ENCODE results near the gene DOK6. TPM values are rescaled to one million over a fixed set of nuclear protein-coding genes. Genes with fewer than 3 reads are reported as not detected.

DOK6 gene
- total and polyA plus RNA-seq, 2 experiments from 2014 or later = 0.29 to 0.42 TPM

DNA sequence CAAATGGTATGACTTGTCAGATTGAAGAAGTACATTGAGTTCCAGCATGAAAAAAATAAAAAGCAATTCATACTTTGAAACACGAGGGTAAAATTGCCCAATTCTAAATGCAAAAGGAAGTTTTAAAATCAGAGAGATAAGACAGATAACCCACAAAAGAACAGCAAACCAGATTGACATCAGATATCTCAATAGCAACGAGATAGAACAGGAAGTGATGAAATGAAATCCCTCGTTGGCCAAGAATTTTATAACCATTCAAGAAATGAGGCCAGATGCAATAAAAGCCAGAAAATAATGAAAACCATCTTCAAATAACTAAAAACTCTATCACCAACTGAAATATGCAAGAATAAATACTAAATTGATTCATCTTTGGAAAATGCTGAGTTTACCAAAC, 374.1 kb downstream of the DOK6 start (continued):
- TF ChIP-seq, protein P1, sequence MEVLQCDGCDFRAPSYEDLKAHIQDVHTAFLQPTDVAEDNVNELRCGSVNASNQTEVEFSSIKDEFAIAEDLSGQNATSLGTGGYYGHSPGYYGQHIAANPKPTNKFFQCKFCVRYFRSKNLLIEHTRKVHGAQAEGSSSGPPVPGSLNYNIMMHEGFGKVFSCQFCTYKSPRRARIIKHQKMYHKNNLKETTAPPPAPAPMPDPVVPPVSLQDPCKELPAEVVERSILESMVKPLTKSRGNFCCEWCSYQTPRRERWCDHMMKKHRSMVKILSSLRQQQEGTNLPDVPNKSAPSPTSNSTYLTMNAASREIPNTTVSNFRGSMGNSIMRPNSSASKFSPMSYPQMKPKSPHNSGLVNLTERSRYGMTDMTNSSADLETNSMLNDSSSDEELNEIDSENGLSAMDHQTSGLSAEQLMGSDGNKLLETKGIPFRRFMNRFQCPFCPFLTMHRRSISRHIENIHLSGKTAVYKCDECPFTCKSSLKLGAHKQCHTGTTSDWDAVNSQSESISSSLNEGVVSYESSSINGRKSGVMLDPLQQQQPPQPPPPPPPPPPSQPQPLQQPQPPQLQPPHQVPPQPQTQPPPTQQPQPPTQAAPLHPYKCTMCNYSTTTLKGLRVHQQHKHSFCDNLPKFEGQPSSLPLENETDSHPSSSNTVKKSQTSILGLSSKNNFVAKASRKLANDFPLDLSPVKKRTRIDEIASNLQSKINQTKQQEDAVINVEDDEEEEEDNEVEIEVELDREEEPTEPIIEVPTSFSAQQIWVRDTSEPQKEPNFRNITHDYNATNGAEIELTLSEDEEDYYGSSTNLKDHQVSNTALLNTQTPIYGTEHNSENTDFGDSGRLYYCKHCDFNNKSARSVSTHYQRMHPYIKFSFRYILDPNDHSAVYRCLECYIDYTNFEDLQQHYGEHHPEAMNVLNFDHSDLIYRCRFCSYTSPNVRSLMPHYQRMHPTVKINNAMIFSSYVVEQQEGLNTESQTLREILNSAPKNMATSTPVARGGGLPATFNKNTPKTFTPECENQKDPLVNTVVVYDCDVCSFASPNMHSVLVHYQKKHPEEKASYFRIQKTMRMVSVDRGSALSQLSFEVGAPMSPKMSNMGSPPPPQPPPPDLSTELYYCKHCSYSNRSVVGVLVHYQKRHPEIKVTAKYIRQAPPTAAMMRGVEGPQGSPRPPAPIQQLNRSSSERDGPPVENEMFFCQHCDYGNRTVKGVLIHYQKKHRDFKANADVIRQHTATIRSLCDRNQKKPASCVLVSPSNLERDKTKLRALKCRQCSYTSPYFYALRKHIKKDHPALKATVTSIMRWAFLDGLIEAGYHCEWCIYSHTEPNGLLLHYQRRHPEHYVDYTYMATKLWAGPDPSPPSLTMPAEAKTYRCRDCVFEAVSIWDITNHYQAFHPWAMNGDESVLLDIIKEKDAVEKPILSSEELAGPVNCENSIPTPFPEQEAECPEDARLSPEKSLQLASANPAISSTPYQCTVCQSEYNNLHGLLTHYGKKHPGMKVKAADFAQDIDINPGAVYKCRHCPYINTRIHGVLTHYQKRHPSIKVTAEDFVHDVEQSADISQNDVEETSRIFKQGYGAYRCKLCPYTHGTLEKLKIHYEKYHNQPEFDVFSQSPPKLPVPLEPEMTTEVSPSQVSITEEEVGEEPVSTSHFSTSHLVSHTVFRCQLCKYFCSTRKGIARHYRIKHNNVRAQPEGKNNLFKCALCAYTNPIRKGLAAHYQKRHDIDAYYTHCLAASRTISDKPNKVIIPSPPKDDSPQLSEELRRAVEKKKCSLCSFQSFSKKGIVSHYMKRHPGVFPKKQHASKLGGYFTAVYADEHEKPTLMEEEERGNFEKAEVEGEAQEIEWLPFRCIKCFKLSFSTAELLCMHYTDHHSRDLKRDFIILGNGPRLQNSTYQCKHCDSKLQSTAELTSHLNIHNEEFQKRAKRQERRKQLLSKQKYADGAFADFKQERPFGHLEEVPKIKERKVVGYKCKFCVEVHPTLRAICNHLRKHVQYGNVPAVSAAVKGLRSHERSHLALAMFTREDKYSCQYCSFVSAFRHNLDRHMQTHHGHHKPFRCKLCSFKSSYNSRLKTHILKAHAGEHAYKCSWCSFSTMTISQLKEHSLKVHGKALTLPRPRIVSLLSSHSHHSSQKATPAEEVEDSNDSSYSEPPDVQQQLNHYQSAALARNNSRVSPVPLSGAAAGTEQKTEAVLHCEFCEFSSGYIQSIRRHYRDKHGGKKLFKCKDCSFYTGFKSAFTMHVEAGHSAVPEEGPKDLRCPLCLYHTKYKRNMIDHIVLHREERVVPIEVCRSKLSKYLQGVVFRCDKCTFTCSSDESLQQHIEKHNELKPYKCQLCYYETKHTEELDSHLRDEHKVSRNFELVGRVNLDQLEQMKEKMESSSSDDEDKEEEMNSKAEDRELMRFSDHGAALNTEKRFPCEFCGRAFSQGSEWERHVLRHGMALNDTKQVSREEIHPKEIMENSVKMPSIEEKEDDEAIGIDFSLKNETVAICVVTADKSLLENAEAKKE (CRISPR knock-in tag; IDR thresholded peaks at IDR 0.05) = no peak

DNA sequence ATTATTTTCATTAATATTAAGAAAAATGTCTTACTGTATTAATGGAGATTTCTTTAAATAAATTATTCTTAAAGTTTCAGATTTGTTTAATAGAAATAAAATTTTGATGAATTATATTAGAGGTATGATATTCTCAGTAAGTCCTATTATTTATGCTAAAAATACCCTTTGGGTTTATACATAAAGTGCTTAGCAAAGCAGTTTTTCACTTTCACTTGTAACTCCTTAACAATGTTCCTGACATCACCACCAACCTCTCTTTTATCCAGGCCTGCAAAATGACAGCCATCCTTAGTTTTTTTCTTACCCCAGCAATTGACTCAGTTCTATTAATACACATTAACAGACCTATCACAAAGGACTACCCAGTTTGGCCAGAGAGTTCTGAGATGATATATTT, 376.6 kb downstream of the DOK6 start:
- H3K27me3 Mint-ChIP-seq (ENCODE audit: insufficient read depth, low read depth, poor library complexity) = peaks cover 2% of the 10 kb centered on the region
- no peak overlapping the region for H3K4me3 Mint-ChIP-seq
- peaks cover 2% of the 10 kb centered on the region; the same call in 1 of the 3 replicates for H3K4me1 Mint-ChIP-seq
- no peaks in the 10 kb centered on the region; the same call in 2 of the 3 replicates for H3K9me3 Mint-ChIP-seq
- no peaks in the 10 kb centered on the region for H3K79me2 ChIP-seq (replicated peaks; ENCODE audit: insufficient read depth)
- ATAC-seq (no peak), DNase-seq (ENCODE audit: low spot score) (no peak)
- no peak overlapping the region for H3K4me3 ChIP-seq
- no peaks in the 10 kb centered on the region for H4K20me1 ChIP-seq (replicated peaks; ENCODE audit: insufficient read depth)
- no peaks in the 10 kb centered on the region for H3K4me1 ChIP-seq (ENCODE audit: insufficient read depth)
- peak overlapping the region; percentile 20; the same call in 1 of the 2 replicates for H3K27ac Mint-ChIP-seq
- no peaks in the 10 kb centered on the region for H3K27me3 ChIP-seq (ENCODE audit: insufficient read depth)
- H3K36me3 ChIP-seq (ENCODE audit: insufficient read depth) = no peaks in the 10 kb centered on the region
- H3K36me3 Mint-ChIP-seq (ENCODE audit: low read depth) = no peaks in the 10 kb centered on the region
- no peaks in the 10 kb centered on the region for H3F3A ChIP-seq (replicated peaks; ENCODE audit: low read depth)
- H2AFZ ChIP-seq = no peak overlapping the region
- H3K9me2 ChIP-seq (ENCODE audit: insufficient read depth) = no peaks in the 10 kb centered on the region
- H3K27ac ChIP-seq (ENCODE audit: low read depth) = no peak overlapping the region
- H3K4me2 ChIP-seq = no peak overlapping the region
- no peak for TF ChIP-seq ZNF114 (CRISPR knock-in tag; IDR thresholded peaks at IDR 0.05)
- TF ChIP-seq, protein P1 (CRISPR knock-in tag; IDR thresholded peaks at IDR 0.05) = no peak
- no peak for TF ChIP-seq STAT1 (IDR thresholded peaks at IDR 0.05; ENCODE audit: unreplicated experiment)
- TF ChIP-seq, protein P2, sequence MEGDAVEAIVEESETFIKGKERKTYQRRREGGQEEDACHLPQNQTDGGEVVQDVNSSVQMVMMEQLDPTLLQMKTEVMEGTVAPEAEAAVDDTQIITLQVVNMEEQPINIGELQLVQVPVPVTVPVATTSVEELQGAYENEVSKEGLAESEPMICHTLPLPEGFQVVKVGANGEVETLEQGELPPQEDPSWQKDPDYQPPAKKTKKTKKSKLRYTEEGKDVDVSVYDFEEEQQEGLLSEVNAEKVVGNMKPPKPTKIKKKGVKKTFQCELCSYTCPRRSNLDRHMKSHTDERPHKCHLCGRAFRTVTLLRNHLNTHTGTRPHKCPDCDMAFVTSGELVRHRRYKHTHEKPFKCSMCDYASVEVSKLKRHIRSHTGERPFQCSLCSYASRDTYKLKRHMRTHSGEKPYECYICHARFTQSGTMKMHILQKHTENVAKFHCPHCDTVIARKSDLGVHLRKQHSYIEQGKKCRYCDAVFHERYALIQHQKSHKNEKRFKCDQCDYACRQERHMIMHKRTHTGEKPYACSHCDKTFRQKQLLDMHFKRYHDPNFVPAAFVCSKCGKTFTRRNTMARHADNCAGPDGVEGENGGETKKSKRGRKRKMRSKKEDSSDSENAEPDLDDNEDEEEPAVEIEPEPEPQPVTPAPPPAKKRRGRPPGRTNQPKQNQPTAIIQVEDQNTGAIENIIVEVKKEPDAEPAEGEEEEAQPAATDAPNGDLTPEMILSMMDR (conservative IDR thresholded peaks at IDR 0.05; ENCODE audit: low read depth in 2 of 2) = no peak
- no peak for TF ChIP-seq EZH2phosphoT487 (IDR thresholded peaks at IDR 0.05; ENCODE audit: unreplicated experiment)
- no peak for TF ChIP-seq JUNB (IDR thresholded peaks at IDR 0.05; ENCODE audit: unreplicated experiment)
- TF ChIP-seq POLR2AphosphoS5 (IDR thresholded peaks at IDR 0.05; ENCODE audit: low read depth) = no peak
- TF ChIP-seq NANOG (IDR thresholded peaks at IDR 0.05; ENCODE audit: borderline replicate concordance) = no peak
- no peak for TF ChIP-seq EZH2 (IDR thresholded peaks at IDR 0.05; ENCODE audit: low read depth, unreplicated experiment)
